B cell (primary cell): Measurements from ENCODE around the gene RPRD1A. TPM values are rescaled to one million over a fixed set of nuclear protein-coding genes. Genes with fewer than 3 reads are reported as not detected.
"Not testable (repeated sequence)": the region's sequence is repeated elsewhere in the genome, so short reads cannot be mapped to it uniquely, and the experiment has no call there.

Experiments
- ATAC-seq: fragments of 200-7000 bp; cut with Tn5 transposase; one replicate; pipeline ENCODE4 v1.10.0; 2021; ENCODE audit warnings: low read depth, mild to moderate bottlenecking, moderate number of reproducible peaks, moderate library complexity
- CTCF ChIA-PET: fragments of 350-600 bp; sonication (Branson Sonifier 250); formaldehyde crosslinking; loops from one replicate; lab custom pipeline; 2021; ENCODE audit warnings: antibody characterized with exemption, inconsistent platforms; lab: Charles Lee
- POLR2A ChIA-PET: fragments of 350-600 bp; sonication (Branson Sonifier 250); formaldehyde crosslinking; loops from one replicate; lab custom pipeline; 2021; ENCODE audit warnings: antibody characterized with exemption; lab: Charles Lee
- DNase-seq: peaks from one replicate; pipeline ENCODE4 v3.0.0; 2013
- H2AFZ ChIP-seq: 2 replicates; pipeline ENCODE4 v1.6.1; 2012; ENCODE audit warnings: mild to moderate bottlenecking, low read depth, low read length; ENCODE audit not compliant: insufficient read depth, poor library complexity, severe bottlenecking
- H3K27ac ChIP-seq, 2 donors: 1 replicate in 1 of 2; 2 replicates in 1 of 2; pipeline ENCODE4 v1.5.1; 2012 to 2013; ENCODE audit warnings: low read length in 2 of 2, mild to moderate bottlenecking in 2 of 2, moderate library complexity in 1 of 2
- H3K27me3 ChIP-seq, 4 experiments: fragments of 200-600 bp in 1 of 4; sonication (generic) in 1 of 4; replicated peaks in 1 of 4; 1 replicate in 2 of 4; 2 replicates in 2 of 4; pipeline versions ENCODE4 v1.6.1 to v1.7.0; 2013 to 2016; ENCODE audit warnings: low read length in 3 of 4, mild to moderate bottlenecking in 2 of 4, mixed read lengths in 1 of 4, moderate library complexity in 1 of 4; ENCODE audit not compliant: insufficient read depth in 4 of 4, control insufficient read depth in 3 of 4; ENCODE audit errors: control extremely low read depth in 1 of 4
- H3K36me3 ChIP-seq, 2 experiments: replicated peaks in 1 of 2; 1 replicate in 1 of 2; 2 replicates in 1 of 2; pipeline versions ENCODE4 v1.6.1 to v1.7.1; 2013; ENCODE audit warnings: low read length in 1 of 2; ENCODE audit not compliant: insufficient read depth in 2 of 2, control insufficient read depth in 1 of 2; ENCODE audit errors: control extremely low read depth in 1 of 2, extremely low read depth in 1 of 2
- H3K4me1 ChIP-seq, 2 donors: fragments of 200-600 bp in 1 of 2; sonication (generic) in 1 of 2; 1 replicate in 1 of 2; 2 replicates in 1 of 2; pipeline versions ENCODE4 v1.5.1 to v1.6.1; 2013 to 2017; ENCODE audit warnings: low read length in 2 of 2; ENCODE audit not compliant: control insufficient read depth in 2 of 2, insufficient read depth in 2 of 2
- H3K4me2 ChIP-seq: replicated peaks from 2 replicates; pipeline ENCODE3; 2012; ENCODE audit warnings: mild to moderate bottlenecking, low read depth, low read length; ENCODE audit not compliant: poor library complexity, severe bottlenecking
- H3K4me3 ChIP-seq, 5 experiments: fragments of 200-600 bp in 1 of 5; sonication (generic) in 1 of 5; 1 replicate in 3 of 5; 2 replicates in 2 of 5; pipeline versions ENCODE4 v1.5.1 to v1.7.0; 2011 to 2016; ENCODE audit warnings: low read length in 4 of 5, mild to moderate bottlenecking in 4 of 5, low read depth in 2 of 5, control low read depth in 1 of 5, moderate library complexity in 1 of 5; ENCODE audit not compliant: insufficient read depth in 1 of 5; ENCODE audit errors: control extremely low read depth in 1 of 5, extremely low read depth in 1 of 5
- H3K79me2 ChIP-seq: fragments of 200-600 bp; sonication (generic); one replicate; pipeline ENCODE4 v1.6.0; 2016; ENCODE audit warnings: low read length; ENCODE audit not compliant: control insufficient read depth, insufficient read depth
- H3K9ac ChIP-seq: fragments of 200-600 bp; sonication (generic); 2 replicates; pipeline ENCODE4 v1.6.1; 2017; ENCODE audit warnings: mild to moderate bottlenecking, low read length, moderate library complexity
- H3K9me3 ChIP-seq, 3 donors: one replicate each; pipeline versions ENCODE4 v1.6.1 to v1.7.1; 2013; ENCODE audit warnings: low read length in 2 of 3; ENCODE audit not compliant: control insufficient read depth in 2 of 3, insufficient read depth in 1 of 3; ENCODE audit errors: control extremely low read depth in 1 of 3
- H4K20me1 ChIP-seq: 2 replicates; pipeline ENCODE4 v1.6.0; 2012; ENCODE audit warnings: mild to moderate bottlenecking, low read length; ENCODE audit not compliant: insufficient read depth, control insufficient read depth, poor library complexity, severe bottlenecking
- H3K27ac Mint-ChIP-seq: one replicate; pipeline ENCODE4 v1.8.0; 2021; ENCODE audit warnings: mixed read lengths
- H3K27me3 Mint-ChIP-seq: one replicate; pipeline ENCODE4 v1.8.0; 2021; ENCODE audit warnings: mixed read lengths
- H3K4me1 Mint-ChIP-seq: one replicate; pipeline ENCODE4 v1.8.0; 2021; ENCODE audit warnings: mixed read lengths
- H3K4me3 Mint-ChIP-seq: one replicate; pipeline ENCODE4 v1.8.0; 2021; ENCODE audit warnings: mixed read lengths
- H3K9me3 Mint-ChIP-seq: one replicate; pipeline ENCODE4 v1.8.0; 2022; ENCODE audit warnings: mixed read lengths; ENCODE audit not compliant: insufficient read depth
- EZH2 ChIP-seq: IDR thresholded peaks from 2 replicates; pipeline ENCODE4 v1.6.1; 2012; ENCODE audit warnings: borderline replicate concordance, low read depth, mild to moderate bottlenecking, moderate library complexity, low read length; ENCODE audit not compliant: insufficient read depth, poor library complexity, severe bottlenecking
- WGBS: methylation state at CpG from one replicate; pipeline ENCODE4 v1.1.5; 2013; ENCODE audit warnings: missing lambda C conversion rate; ENCODE audit not compliant: insufficient coverage; 5-methylcytosine and 5-hydroxymethylcytosine counted together
- intact Hi-C: fragments of 100-400 bp; cut with micrococcal nuclease; formaldehyde crosslinking; loops from one replicate; pipeline ENCODE4 v1.10.0; 2022
- polyA plus RNA-seq: library from polyadenylated mRNA; depleted of rRNA; stranded (reverse); fragments of >200 nt; gene quantifications from 2 replicates; pipeline ENCODE4 v1.2.3, GENCODE V29; 2012
- total RNA-seq, 2 donors: library from RNA; stranded (reverse); fragments of 120-200 nt in 1 of 2; gene quantifications; 1 replicate in 1 of 2; 2 replicates in 1 of 2; pipeline versions ENCODE4 v1.2.3 to v1.2.4, GENCODE V29; 2013 to 2022
- TF ChIP-seq, protein P1 (sequence below): fragments of 200-600 bp; IDR thresholded peaks from one replicate; pipeline ENCODE4 v1.8.0; 2022; ENCODE audit warnings: antibody characterized with exemption, mild to moderate bottlenecking

RPRD1A gene
- total and polyA plus RNA-seq, 2 donors (not counting 1 experiment from before 2014, with no cell fraction given), result 27.6 to 62.6 TPM

DNA sequence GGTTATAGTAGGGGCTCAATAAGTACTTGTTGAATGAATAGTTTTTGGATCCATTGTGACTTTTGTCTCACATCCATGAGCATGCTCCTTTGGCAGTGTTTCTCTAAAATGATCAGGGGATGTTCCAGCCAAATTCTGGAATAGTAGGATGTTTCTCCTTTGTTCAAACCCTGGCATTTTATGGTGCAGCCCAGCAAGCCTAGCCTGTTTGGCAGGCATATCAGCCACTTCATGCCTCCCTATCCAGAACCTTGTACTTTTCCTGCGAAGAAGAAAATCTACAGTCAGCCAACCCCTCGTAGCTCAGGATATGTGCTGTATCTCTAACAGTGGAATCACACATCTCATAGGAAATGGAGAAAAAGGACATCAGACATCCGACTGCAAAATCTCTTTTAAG lies 27.1 kb upstream of the RPRD1A start:
- Histone ChIP-seq H3K4me2 (no peak overlapping the region), H3K9ac (no peak overlapping the region), H4K20me1 (no peaks in the 10 kb centered on the region), H3K36me3 (no peaks in the 10 kb centered on the region), H3K27me3 (no peaks in the 10 kb centered on the region), H2AFZ (no peak overlapping the region), H3K4me1 (no peaks in the 10 kb centered on the region), H3K27ac (no peak overlapping the region), H3K4me3 (no peak overlapping the region), H3K79me2 (no peaks in the 10 kb centered on the region), H3K9me3 (no peaks in the 10 kb centered on the region)
- intact Hi-C loops, result no loop called here
- no peak overlapping the region for H3K4me3 Mint-ChIP-seq
- no peak for ATAC-seq
- CTCF ChIA-PET, result interaction anchor here (1.0 to 9.1 kb wide), 7 partner anchors 9 to 720 kb away, joined by 3 to 213 read pairs (median 4); no protein-coding TSS in a partner anchor
- no peak for TF ChIP-seq EZH2
- TF ChIP-seq, protein P1, sequence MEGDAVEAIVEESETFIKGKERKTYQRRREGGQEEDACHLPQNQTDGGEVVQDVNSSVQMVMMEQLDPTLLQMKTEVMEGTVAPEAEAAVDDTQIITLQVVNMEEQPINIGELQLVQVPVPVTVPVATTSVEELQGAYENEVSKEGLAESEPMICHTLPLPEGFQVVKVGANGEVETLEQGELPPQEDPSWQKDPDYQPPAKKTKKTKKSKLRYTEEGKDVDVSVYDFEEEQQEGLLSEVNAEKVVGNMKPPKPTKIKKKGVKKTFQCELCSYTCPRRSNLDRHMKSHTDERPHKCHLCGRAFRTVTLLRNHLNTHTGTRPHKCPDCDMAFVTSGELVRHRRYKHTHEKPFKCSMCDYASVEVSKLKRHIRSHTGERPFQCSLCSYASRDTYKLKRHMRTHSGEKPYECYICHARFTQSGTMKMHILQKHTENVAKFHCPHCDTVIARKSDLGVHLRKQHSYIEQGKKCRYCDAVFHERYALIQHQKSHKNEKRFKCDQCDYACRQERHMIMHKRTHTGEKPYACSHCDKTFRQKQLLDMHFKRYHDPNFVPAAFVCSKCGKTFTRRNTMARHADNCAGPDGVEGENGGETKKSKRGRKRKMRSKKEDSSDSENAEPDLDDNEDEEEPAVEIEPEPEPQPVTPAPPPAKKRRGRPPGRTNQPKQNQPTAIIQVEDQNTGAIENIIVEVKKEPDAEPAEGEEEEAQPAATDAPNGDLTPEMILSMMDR, result no peak
- POLR2A ChIA-PET, result no interaction called here
- no peaks in the 10 kb centered on the region for H3K4me1 Mint-ChIP-seq
- H3K9me3 Mint-ChIP-seq, result no peaks in the 10 kb centered on the region
- WGBS, result 80% methylated on average over 1 of the region's 3 CpGs
- DNase-seq, result no peak
- H3K27ac Mint-ChIP-seq, result no peak overlapping the region
- peaks cover 7% of the 10 kb centered on the region for H3K27me3 Mint-ChIP-seq

GRCh38 chr18:36092116-36092515 lies 24.8 kb upstream of the RPRD1A start:
- H2AFZ ChIP-seq, H3K4me3 Mint-ChIP-seq, H3K9ac ChIP-seq, H3K36me3 ChIP-seq, H3K9me3 ChIP-seq, H3K4me1 Mint-ChIP-seq, H3K9me3 Mint-ChIP-seq, H3K4me3 ChIP-seq, ATAC-seq, H3K79me2 ChIP-seq, H3K27me3 Mint-ChIP-seq, POLR2A ChIA-PET, H3K4me2 ChIP-seq, H3K27ac ChIP-seq, H3K27me3 ChIP-seq, H3K4me1 ChIP-seq, DNase-seq, intact Hi-C loops, H4K20me1 ChIP-seq, H3K27ac Mint-ChIP-seq: not testable (repeated sequence)
- 95% methylated on average over 4 of the region's 5 CpGs for WGBS
- CTCF ChIA-PET, result interaction anchor here (0.7 to 9.1 kb wide), 2 partner anchors 120 to 191 kb away, joined by 6 to 213 read pairs; no protein-coding TSS in a partner anchor
